Head of caudate nucleus (tissue), 42 donors: Measurements from ENCODE around the gene HDAC5.
"Not testable (repeated sequence)": the region's sequence is repeated elsewhere in the genome, so short reads cannot be mapped to it uniquely, and the experiment has no call there.

ENCODE experiments used
- DNase-seq, 42 donors: peaks; one replicate each; pipeline versions ENCODE4 v3.0.0 to v3.0.0-alpha.2; 2020 to 2021; ENCODE audit warnings: mixed read lengths in 7 of 42
- intact Hi-C: fragments of 100-400 bp; cut with DNase I; formaldehyde crosslinking; loops from one replicate; pipeline ENCODE4 v1.15.0; 2022

The HDAC5 gene

GRCh38 chr17:44134752-44135568 lies 11.5 kb upstream of the HDAC5 start:
- no peak for DNase-seq
- intact Hi-C loops: no loop called here

- DNase-seq: no peak
- intact Hi-C loops: no loop called here
Measured at GRCh38 chr17:44133918-44134476, 10.6 kb upstream of the HDAC5 start.

DNA sequence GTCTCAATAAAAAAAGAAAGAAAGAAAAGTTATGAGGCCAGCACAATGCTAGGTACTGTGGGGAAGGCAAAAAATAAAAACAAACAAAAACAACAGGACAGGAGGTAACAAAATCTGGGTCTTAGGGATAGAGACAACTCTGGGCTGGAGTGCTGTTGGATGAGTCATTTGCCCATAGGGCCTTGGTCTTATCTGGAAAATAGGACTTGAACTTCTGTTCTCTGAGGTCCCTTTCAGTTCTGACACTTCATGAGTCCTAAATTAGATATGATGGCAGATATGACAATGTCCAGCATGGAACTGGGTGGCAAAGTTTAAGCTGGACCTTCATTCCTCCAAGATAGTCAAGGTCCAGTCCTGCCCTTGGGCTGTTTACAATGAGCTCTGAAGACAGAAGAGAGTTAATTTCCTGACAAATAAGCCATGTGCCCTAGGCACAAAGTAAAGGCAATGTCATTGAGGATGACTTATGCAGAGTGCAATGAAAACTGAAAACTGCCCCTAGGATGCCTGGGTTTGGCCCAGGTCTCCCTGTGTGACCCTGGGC lies 8.9 kb upstream of the HDAC5 start:
- intact Hi-C loops: no loop called here
- DNase-seq: no peak

- DNase-seq, intact Hi-C loops: not testable (repeated sequence)
Measured at GRCh38 chr17:44131372-44131771, 7.9 kb upstream of the HDAC5 start.

- DNase-seq: no peak
- intact Hi-C loops: no loop called here
Measured at GRCh38 chr17:44130693-44131349, 7.4 kb upstream of the HDAC5 start.

- DNase-seq: no peak
- intact Hi-C loops: no loop called here
Measured at GRCh38 chr17:44128383-44128782, 4.9 kb upstream of the HDAC5 start.

DNA sequence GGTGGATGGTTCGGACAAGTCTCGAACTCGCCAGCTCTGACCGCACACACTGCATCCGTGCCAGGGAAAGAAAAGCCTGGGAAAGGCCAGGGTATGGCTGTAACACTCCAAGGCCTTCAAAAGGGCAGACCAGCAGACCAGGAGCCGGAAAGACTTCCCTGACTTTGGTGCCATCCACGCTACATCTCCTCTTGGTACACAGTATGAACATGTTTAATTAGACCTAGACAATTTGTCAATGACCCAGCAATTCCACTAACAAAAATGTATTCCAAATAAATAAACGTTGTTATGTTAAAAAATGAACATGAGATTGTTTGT lies 637 bp upstream of the HDAC5 start:
- no peak for DNase-seq
- intact Hi-C loops: no loop called here

DNA sequence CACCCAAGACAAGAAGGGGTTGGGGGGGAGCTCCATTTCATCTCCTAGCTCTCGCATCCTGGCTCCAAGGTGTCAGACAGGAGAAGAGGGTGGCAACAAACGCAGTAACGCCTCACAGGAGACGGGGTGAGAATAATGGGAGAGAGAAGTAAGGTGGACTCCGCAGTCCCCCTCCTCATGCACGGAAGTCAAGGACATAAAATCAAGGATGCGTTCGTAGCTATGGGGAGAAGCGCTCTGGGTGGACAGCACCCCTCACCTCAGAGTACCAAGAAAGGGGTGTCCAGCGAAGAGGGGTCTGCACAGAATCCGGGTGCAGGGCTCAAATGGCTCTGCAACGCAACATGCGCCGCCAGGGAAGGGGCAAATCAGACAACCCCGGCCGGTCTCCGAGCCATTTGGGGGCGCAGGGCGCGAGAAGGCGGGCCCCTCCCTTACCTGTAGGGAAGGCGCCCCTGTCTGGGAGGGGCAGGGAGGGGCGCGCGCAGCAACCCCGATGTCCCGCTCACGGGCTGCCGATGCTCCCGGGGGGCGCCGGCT lies 555 bp downstream of the HDAC5 start:
- intact Hi-C loops: no loop called here
- peak in 5 of 42 donors; percentile 29 to 58 (median 44) for DNase-seq

GRCh38 chr17:44121997-44122815 lies 1.2 kb downstream of the HDAC5 start:
- no peak for DNase-seq
- intact Hi-C loops: no loop called here

DNA sequence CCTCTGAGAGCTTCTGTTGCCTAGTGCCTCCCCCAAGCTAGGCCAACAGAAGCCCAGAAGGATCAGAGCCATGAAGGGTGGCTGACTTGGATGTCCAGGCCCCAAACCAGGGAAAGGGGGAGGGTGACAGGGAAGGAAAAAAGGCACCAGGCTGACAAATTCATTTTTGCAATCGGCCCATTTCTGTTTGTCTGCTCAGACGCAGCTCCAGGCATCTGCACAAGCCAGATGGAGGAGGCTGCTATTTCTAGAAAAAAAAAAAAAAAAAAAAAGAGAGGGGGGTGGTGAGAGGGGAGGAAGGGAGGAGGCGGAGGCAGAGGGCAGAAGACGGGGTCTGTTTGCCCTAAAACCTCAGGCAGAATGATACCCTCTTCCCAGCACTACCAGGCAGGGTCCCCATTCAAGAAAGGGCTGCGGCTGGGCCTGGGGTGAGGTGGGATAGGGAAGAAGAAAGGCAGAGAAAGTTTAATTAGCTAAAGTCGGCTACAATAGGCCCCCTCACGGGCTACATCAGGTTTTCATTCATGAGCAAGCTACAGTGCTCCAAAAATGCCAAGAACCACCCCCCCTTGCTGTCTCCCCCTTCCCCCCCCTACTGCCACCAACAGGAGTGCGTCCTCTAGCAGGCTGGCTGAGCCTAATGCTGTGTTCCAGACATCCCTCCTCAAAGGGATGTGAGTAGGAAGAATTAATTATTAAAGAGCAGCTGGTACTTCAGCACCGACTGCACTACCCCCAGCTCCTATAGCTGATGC lies 2.4 kb downstream of the HDAC5 start:
- DNase-seq: peak in 16 of 42 donors; percentile 28 to 79 (median 48)
- intact Hi-C loops: no loop called here

GRCh38 chr17:44120281-44120680 lies 3.2 kb downstream of the HDAC5 start:
- intact Hi-C loops, DNase-seq: not testable (repeated sequence)

- DNase-seq: no peak
- intact Hi-C loops: no loop called here
Measured at GRCh38 chr17:44119798-44120197, 3.6 kb downstream of the HDAC5 start.

GRCh38 chr17:44119062-44119461 lies 4.4 kb downstream of the HDAC5 start:
- intact Hi-C loops: no loop called here

DNA sequence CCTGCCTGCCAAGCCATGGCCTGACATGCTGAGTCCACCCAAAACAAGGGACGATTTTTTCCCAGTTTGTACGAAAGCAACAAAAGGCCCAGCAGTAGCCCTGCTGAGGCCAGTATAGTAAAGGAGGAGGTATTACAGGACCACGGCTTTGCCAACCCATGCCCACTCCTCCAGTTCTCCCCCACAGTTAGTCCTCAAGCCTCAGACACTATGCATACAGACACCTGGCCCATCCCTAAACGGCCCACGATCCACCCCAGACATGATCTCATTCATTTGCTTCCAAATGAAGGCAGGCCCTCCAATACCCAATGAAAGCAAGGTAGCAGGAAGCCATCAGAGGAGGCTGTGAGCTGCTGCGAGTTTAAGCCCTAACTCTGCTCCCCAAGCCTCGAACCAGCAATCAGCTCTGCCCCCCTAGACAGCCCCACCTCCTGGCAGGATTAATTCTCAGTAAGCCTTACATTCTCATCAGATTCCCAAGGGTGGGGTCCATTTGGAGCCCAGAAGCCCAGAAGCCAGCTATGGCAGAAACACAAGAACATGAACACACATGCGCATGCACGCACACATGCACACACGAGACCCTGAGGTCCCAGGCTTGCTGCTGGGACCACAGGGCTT lies 4.9 kb downstream of the HDAC5 start:
- DNase-seq: no peak
- intact Hi-C loops: no loop called here

More at GRCh38 chr17:44119062-44119461, 4.4 kb downstream of the HDAC5 start:
- DNase-seq: no peak

- intact Hi-C loops: no loop called here
- DNase-seq: no peak
Measured at GRCh38 chr17:44117351-44117750, 6.1 kb downstream of the HDAC5 start.

DNA sequence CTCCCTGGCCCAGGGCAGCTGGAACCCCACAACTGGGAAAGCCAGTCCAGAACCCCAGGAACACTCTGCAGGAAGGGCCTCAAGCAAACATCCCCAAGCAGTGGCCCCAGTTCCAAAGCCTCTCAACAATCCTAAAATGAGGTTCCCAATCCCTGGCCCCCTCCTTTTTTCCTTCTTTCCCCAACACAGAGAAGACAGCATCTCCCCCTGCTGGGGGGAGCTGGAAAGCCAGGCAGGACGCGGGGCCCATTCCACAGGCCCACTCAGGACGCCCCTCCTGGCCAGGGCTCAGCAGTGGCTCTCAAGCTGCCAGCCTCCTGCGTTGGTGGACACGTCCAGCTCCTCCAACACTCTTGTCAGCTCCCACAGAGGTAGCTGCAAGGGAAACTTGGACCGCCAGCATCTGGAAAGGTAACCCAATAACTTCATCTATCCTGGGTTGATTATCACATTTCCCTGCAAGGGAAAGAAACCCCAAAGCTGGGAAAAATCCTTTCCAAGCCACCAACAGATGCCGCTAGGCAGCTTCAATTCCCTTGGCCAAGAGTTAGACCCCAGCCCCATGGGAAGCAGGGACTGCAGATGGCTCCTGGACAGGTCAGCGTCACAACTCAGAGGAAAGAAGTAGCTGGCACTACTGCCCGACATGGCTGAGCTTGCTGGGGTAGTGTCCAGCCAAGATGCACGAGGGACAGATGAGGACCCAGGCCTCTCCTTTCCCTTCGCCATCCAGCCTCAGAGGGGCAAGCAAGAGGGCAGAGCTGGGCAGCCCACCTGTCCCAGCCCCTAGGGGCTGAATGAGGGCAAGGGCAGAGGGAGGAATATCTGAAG lies 7.6 kb downstream of the HDAC5 start:
- intact Hi-C loops: no loop called here
- peak in 27 of 42 donors; percentile 39 to 76 (median 53) for DNase-seq
